H9 (cell line): Measurements from ENCODE around the gene VRK1. TPM values are rescaled to one million over a fixed set of nuclear protein-coding genes. Genes with fewer than 3 reads are reported as not detected.

Experiments used
- DNase-seq: peaks from one replicate; pipeline ENCODE4 v3.0.0-alpha.2; 2017
- H2AFZ ChIP-seq: one replicate; pipeline ENCODE4 v1.6.1; 2013; ENCODE audit warnings: mild to moderate bottlenecking, low read length, control low read depth, moderate library complexity
- H2AK5ac ChIP-seq: 2 replicates; pipeline ENCODE4 v1.6.1; 2013; ENCODE audit warnings: low read length, control low read depth, mixed read lengths; ENCODE audit not compliant: insufficient read length
- H2BK120ac ChIP-seq: one replicate; pipeline ENCODE4 v1.6.1; 2013; ENCODE audit warnings: low read depth, mild to moderate bottlenecking, low read length, control low read depth, inconsistent platforms; ENCODE audit not compliant: poor library complexity, severe bottlenecking
- H2BK12ac ChIP-seq: 2 replicates; pipeline ENCODE4 v1.6.1; 2013; ENCODE audit warnings: low read length, control low read depth, mixed read lengths, low read depth; ENCODE audit not compliant: insufficient read length
- H2BK15ac ChIP-seq: 2 replicates; pipeline ENCODE4 v1.6.1; 2013; ENCODE audit warnings: low read depth, low read length, control low read depth
- H2BK20ac ChIP-seq: one replicate; pipeline ENCODE4 v1.6.1; 2013; ENCODE audit warnings: low read depth, mild to moderate bottlenecking, low read length, control low read depth, inconsistent platforms; ENCODE audit not compliant: poor library complexity, severe bottlenecking
- H2BK5ac ChIP-seq: 2 replicates; pipeline ENCODE4 v1.6.1; 2013; ENCODE audit warnings: low read length, control low read depth, mixed read lengths; ENCODE audit not compliant: insufficient read length
- H3K14ac ChIP-seq: 2 replicates; pipeline ENCODE4 v1.6.1; 2013; ENCODE audit warnings: low read length, control low read depth; ENCODE audit not compliant: insufficient read depth
- H3K18ac ChIP-seq: 2 replicates; pipeline ENCODE4 v1.6.1; 2013; ENCODE audit warnings: low read depth, mild to moderate bottlenecking, mixed read lengths, low read length, control low read depth; ENCODE audit not compliant: insufficient read length
- H3K23ac ChIP-seq: 2 replicates; pipeline ENCODE4 v1.6.1; 2013; ENCODE audit warnings: low read length, control low read depth, mixed read lengths, low read depth; ENCODE audit not compliant: insufficient read length
- H3K23me2 ChIP-seq: 2 replicates; pipeline ENCODE4 v1.6.1; 2013; ENCODE audit warnings: low read depth, mild to moderate bottlenecking, mixed read lengths, low read length, control low read depth; ENCODE audit not compliant: insufficient read length, poor library complexity, severe bottlenecking
- H3K27ac ChIP-seq: 2 replicates; pipeline ENCODE4 v1.5.1; 2013; ENCODE audit warnings: low read length, control low read depth, mixed read lengths, low read depth; ENCODE audit not compliant: insufficient read length
- H3K27me3 ChIP-seq: 2 replicates; pipeline ENCODE4 v1.6.1; 2013; ENCODE audit warnings: low read length, control low read depth, inconsistent platforms; ENCODE audit not compliant: insufficient read depth
- H3K4ac ChIP-seq: 2 replicates; pipeline ENCODE4 v1.6.1; 2013; ENCODE audit warnings: low read depth, mild to moderate bottlenecking, control low read depth, inconsistent platforms, low read length, moderate library complexity
- H3K4me1 ChIP-seq: 2 replicates; pipeline ENCODE4 v1.6.1; 2013; ENCODE audit warnings: low read length, control low read depth, inconsistent platforms; ENCODE audit not compliant: insufficient read depth
- H3K4me2 ChIP-seq: 2 replicates; pipeline ENCODE4 v1.6.1; 2013; ENCODE audit warnings: low read length, control low read depth, mixed read lengths; ENCODE audit not compliant: insufficient read length, insufficient read depth
- H3K56ac ChIP-seq: 2 replicates; pipeline ENCODE4 v1.6.1; 2013; ENCODE audit warnings: low read depth, mild to moderate bottlenecking, mixed read lengths, low read length, control low read depth; ENCODE audit not compliant: insufficient read length
- H3K79me1 ChIP-seq: 2 replicates; pipeline ENCODE4 v1.6.1; 2013; ENCODE audit warnings: low read depth, mild to moderate bottlenecking, moderate library complexity, low read length, control low read depth, inconsistent platforms; ENCODE audit not compliant: insufficient read depth, poor library complexity, severe bottlenecking
- H3K79me2 ChIP-seq: 2 replicates; pipeline ENCODE4 v1.6.1; 2013; ENCODE audit warnings: low read length, control low read depth, inconsistent platforms; ENCODE audit not compliant: insufficient read depth
- H3K9ac ChIP-seq: 2 replicates; pipeline ENCODE4 v1.6.1; 2013; ENCODE audit warnings: low read length, control low read depth, mixed read lengths; ENCODE audit not compliant: insufficient read length; ENCODE audit errors: extremely low read depth
- H3K9me3 ChIP-seq: one replicate; pipeline ENCODE4 v1.6.1; 2013; ENCODE audit warnings: low read depth, low read length, inconsistent platforms; ENCODE audit not compliant: control insufficient read depth
- H3T11ph ChIP-seq: one replicate; pipeline ENCODE4 v1.6.1; 2013; ENCODE audit warnings: mild to moderate bottlenecking, low read length, control low read depth, inconsistent platforms
- H4K20me1 ChIP-seq: one replicate; pipeline ENCODE4 v1.6.1; 2013; ENCODE audit not compliant: control insufficient read depth, insufficient read length, insufficient read depth
- H4K5ac ChIP-seq: 2 replicates; pipeline ENCODE4 v1.6.1; 2013; ENCODE audit warnings: low read depth, mild to moderate bottlenecking, mixed read lengths, low read length, control low read depth; ENCODE audit not compliant: insufficient read length
- H4K8ac ChIP-seq: replicated peaks from 2 replicates; pipeline ENCODE4 v1.6.1; 2013; ENCODE audit warnings: low read length, control low read depth, mixed read lengths, low read depth; ENCODE audit not compliant: insufficient read length
- H4K91ac ChIP-seq: 2 replicates; pipeline ENCODE4 v1.6.1; 2013; ENCODE audit warnings: low read depth, mild to moderate bottlenecking, moderate library complexity, mixed read lengths, low read length, control low read depth; ENCODE audit not compliant: insufficient read length
- H3K27ac Mint-ChIP-seq, 3 experiments: 2 replicates in 2 of 3; 3 replicates in 1 of 3; pipeline ENCODE4 v1.8.0; 2020 to 2021; ENCODE audit warnings: mixed read lengths in 3 of 3, mild to moderate bottlenecking in 1 of 3, moderate library complexity in 1 of 3
- H3K27me3 Mint-ChIP-seq: 2 replicates; pipeline ENCODE4 v1.8.0; 2021; ENCODE audit warnings: low read depth, mild to moderate bottlenecking, moderate library complexity, mixed read lengths
- H3K36me3 Mint-ChIP-seq, 3 experiments: 2 replicates in 2 of 3; 3 replicates in 1 of 3; pipeline ENCODE4 v1.8.0; 2020 to 2021; ENCODE audit warnings: low read depth in 3 of 3, mixed read lengths in 3 of 3; ENCODE audit not compliant: insufficient read depth in 1 of 3
- H3K4me1 Mint-ChIP-seq, 2 experiments: 2 replicates each; pipeline ENCODE4 v1.8.0; 2020; ENCODE audit warnings: mixed read lengths in 2 of 2
- H3K4me3 Mint-ChIP-seq, 2 experiments: 2 replicates in 1 of 2; 3 replicates in 1 of 2; pipeline ENCODE4 v1.8.0; 2020 to 2021; ENCODE audit warnings: mild to moderate bottlenecking in 2 of 2, mixed read lengths in 2 of 2, moderate library complexity in 1 of 2
- H3K9me3 Mint-ChIP-seq, 2 experiments: 2 replicates in 1 of 2; 3 replicates in 1 of 2; pipeline ENCODE4 v1.8.0; 2020; ENCODE audit warnings: mild to moderate bottlenecking in 2 of 2, mixed read lengths in 2 of 2, moderate library complexity in 1 of 2
- WGBS: extraction: QIAGEN DNeasy Blood & Tissue Kit; methylation state at CpG from one replicate; pipeline ENCODE4 v1.1.7; 2013; ENCODE audit warnings: missing lambda C conversion rate, low lambda C conversion rate, mixed read lengths; ENCODE audit not compliant: insufficient read length; ENCODE audit errors: extremely low coverage; 5-methylcytosine and 5-hydroxymethylcytosine counted together
- total RNA-seq: library from RNA; stranded (reverse); gene quantifications from 2 replicates; pipeline ENCODE4 v1.2.1, GENCODE V29; 2021
- TF ChIP-seq, protein P1 (sequence below): fragments of 200-600 bp; sonication (generic); conservative IDR thresholded peaks from 3 replicates; pipeline ENCODE4 v1.8.0; 2021; ENCODE audit warnings: antibody characterized with exemption, mild to moderate bottlenecking

VRK1 gene
- total RNA-seq, 1 experiment from 2014 or later = 55.7 TPM

DNA sequence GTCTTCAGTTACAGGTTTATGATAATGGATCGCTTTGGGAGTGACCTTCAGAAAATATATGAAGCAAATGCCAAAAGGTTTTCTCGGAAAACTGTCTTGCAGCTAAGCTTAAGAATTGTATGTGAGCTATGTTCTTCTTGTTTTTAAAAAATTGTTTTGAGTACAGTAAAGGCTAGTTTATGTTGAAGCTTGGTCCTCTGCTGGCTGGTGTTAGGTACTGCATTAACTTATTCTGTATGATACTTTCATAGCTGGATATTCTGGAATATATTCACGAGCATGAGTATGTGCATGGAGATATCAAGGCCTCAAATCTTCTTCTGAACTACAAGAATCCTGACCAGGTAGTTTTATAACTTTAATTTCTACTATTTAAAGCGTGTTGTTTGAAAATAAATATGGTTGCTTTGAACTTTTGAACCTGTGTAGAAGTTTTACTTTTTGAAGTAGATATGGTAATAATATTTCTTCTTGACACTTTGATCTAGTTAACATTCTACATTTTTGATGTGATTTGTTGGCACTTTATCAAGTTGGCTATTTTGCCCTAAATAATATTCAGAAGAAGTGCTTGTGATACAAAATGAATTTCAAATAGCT is 55.7 kb downstream of the VRK1 start:
- Histone ChIP-seq H3K23ac (no peak overlapping the region), H2BK12ac (no peak overlapping the region), H2BK5ac (no peak overlapping the region), H3K23me2 (no peaks in the 10 kb centered on the region), H3K27ac (no peak overlapping the region), H4K20me1 (no peaks in the 10 kb centered on the region), H4K8ac (no peak overlapping the region), H3K18ac (no peak overlapping the region), H4K5ac (no peak overlapping the region), H3K79me2 (no peaks in the 10 kb centered on the region), H3K27me3 (no peaks in the 10 kb centered on the region), H2AK5ac (no peak overlapping the region), H2BK20ac (no peak overlapping the region), H3K4ac (no peak overlapping the region), H3K79me1 (peaks cover 3% of the 10 kb centered on the region), H3K4me2 (no peak overlapping the region), H3K56ac (no peak overlapping the region), H3K9ac (no peak overlapping the region), H2AFZ (no peak overlapping the region), H3T11ph (no peak overlapping the region), H2BK15ac (no peak overlapping the region), H4K91ac (no peak overlapping the region), H3K14ac (no peak overlapping the region), H3K9me3 (no peaks in the 10 kb centered on the region), H2BK120ac (no peak overlapping the region), H3K4me1 (no peaks in the 10 kb centered on the region)
- peaks cover 12 to 35% (median 29%) of the 10 kb centered on the region in 3 experiments for H3K36me3 Mint-ChIP-seq
- no peak overlapping the region; a peak in 1 of 7 replicates for H3K27ac Mint-ChIP-seq
- no peaks in the 10 kb centered on the region for H3K4me1 Mint-ChIP-seq
- no peaks in the 10 kb centered on the region for H3K9me3 Mint-ChIP-seq
- DNase-seq = no peak
- TF ChIP-seq, protein P1, sequence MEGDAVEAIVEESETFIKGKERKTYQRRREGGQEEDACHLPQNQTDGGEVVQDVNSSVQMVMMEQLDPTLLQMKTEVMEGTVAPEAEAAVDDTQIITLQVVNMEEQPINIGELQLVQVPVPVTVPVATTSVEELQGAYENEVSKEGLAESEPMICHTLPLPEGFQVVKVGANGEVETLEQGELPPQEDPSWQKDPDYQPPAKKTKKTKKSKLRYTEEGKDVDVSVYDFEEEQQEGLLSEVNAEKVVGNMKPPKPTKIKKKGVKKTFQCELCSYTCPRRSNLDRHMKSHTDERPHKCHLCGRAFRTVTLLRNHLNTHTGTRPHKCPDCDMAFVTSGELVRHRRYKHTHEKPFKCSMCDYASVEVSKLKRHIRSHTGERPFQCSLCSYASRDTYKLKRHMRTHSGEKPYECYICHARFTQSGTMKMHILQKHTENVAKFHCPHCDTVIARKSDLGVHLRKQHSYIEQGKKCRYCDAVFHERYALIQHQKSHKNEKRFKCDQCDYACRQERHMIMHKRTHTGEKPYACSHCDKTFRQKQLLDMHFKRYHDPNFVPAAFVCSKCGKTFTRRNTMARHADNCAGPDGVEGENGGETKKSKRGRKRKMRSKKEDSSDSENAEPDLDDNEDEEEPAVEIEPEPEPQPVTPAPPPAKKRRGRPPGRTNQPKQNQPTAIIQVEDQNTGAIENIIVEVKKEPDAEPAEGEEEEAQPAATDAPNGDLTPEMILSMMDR = peak; percentile 75
- no peaks in the 10 kb centered on the region for H3K27me3 Mint-ChIP-seq
- whole genome bisulfite sequencing = no CpG with 5 or more reads among the region's 4 CpGs
- H3K4me3 Mint-ChIP-seq = no peak overlapping the region
